K562 (cell line): ENCODE results near the gene DNAJB11. TPM values are rescaled to one million over a fixed set of nuclear protein-coding genes. Genes with fewer than 3 reads are reported as not detected.

ENCODE experiments used
- ARID3A ChIP-seq: IDR thresholded peaks from 2 replicates; pipeline ENCODE4 v1.6.1; 2012; ENCODE audit warnings: low read depth, low read length, improper control_type of control experiment, borderline replicate concordance
- ATF3 ChIP-seq, 2 experiments: fragments of 450-650 bp in 1 of 2; sonication (generic) in 1 of 2; formaldehyde crosslinking in 1 of 2; IDR thresholded peaks in 1 of 2; conservative IDR thresholded peaks in 1 of 2; 2 replicates each; pipeline versions ENCODE4 v1.6.1 to v1.8.1; 2016 to 2023; ENCODE audit warnings: mild to moderate bottlenecking in 2 of 2, moderate library complexity in 2 of 2, inconsistent platforms in 1 of 2, missing genetic modification reagents in 1 of 2
- NKRF ChIP-seq: fragments of 450-650 bp; IDR thresholded peaks from 2 replicates; pipeline ENCODE4 v1.6.1; 2016; ENCODE audit warnings: borderline replicate concordance
- PHB2 ChIP-seq: fragments of 450-650 bp; IDR thresholded peaks from 2 replicates; pipeline ENCODE4 v1.6.1; 2017; ENCODE audit warnings: low read depth
- RBM39 ChIP-seq: fragments of 200-400 bp; formaldehyde crosslinking; optimal IDR thresholded peaks from 2 replicates; pipeline ENCODE3; 2018; ENCODE audit warnings: low read depth, low read length
- REST ChIP-seq, 2 experiments: fragments of 450-650 bp; formaldehyde crosslinking in 1 of 2; IDR thresholded peaks; 2 replicates each; pipeline versions ENCODE4 v1.4.0 to v1.6.1; 2014 to 2020; ENCODE audit warnings: mild to moderate bottlenecking in 2 of 2, borderline replicate concordance in 1 of 2, low read depth in 1 of 2
- SETDB1 ChIP-seq: IDR thresholded peaks from one replicate; pipeline ENCODE4 v1.6.1; 2012; ENCODE audit warnings: low read length, control low read depth, inconsistent platforms
- SIX5 ChIP-seq, 2 experiments: IDR thresholded peaks; 2 replicates each; pipeline ENCODE4 v1.6.1; 2011; ENCODE audit warnings: low read length in 2 of 2, borderline replicate concordance in 1 of 2, low read depth in 1 of 2, mild to moderate bottlenecking in 1 of 2, moderate library complexity in 1 of 2; ENCODE audit not compliant: insufficient read depth in 1 of 2
- SMC3 ChIP-seq: conservative IDR thresholded peaks from 2 replicates; pipeline ENCODE4 v1.6.1; 2011; ENCODE audit warnings: low read depth, low read length, improper control_type of control experiment; ENCODE audit not compliant: insufficient read depth
- ZBTB8A ChIP-seq: fragments of 450-650 bp; IDR thresholded peaks from 2 replicates; pipeline ENCODE4 v1.6.1; 2018; ENCODE audit warnings: mild to moderate bottlenecking, moderate library complexity; ENCODE audit not compliant: partially characterized antibody
- ZNF655 ChIP-seq: fragments of 250-450 bp; sonication (Bioruptor Pico); IDR thresholded peaks from 2 replicates; pipeline ENCODE4 v1.5.0; 2021
- polyA plus RNA-seq, 8 experiments: library from polyadenylated mRNA; depleted of rRNA in 4 of 8; stranded (reverse) in 5 of 8; unstranded in 3 of 8; fragments of >200 nt; fragmentation: Nextera tagmentation in 2 of 8; fragmentation: Illumina TruSeq in 1 of 8; extraction: Ambion mirVana in 2 of 8; extraction: Trizol in 1 of 8; gene quantifications; 2 replicates each; pipeline versions ENCODE4 v1.2.1 to v1.2.3, GENCODE V29; 2011 to 2014; ENCODE audit warnings: inconsistent platforms in 1 of 8, missing spikeins in 1 of 8
- total RNA-seq, 7 experiments: library from RNA; depleted of rRNA in 6 of 7; stranded (reverse); fragments of >200 nt in 6 of 7; fragmentation: Illumina TruSeq in 2 of 7; extraction: Trizol in 2 of 7; gene quantifications; 2 replicates each; pipeline versions ENCODE4 v1.2.1 to v1.2.3, GENCODE V29; 2011 to 2021; ENCODE audit warnings: low replicate concordance in 1 of 7

The DNAJB11 gene
- total and polyA plus RNA-seq, 9 of the 15 experiments (the other 6 are each of a cell fraction or from before 2014, with no cell fraction given), result 14.8 to 74.7 (median 63.8) TPM

GRCh38 chr3:186540221-186540834 lies 30.2 kb upstream of the DNAJB11 start (continued):
- TF ChIP-seq REST (IDR thresholded peaks at IDR 0.05; ENCODE audit: borderline replicate concordance) (peak; percentile 69; the same call in 1 of the 2 replicates), REST (CRISPR knock-in tag; IDR thresholded peaks at IDR 0.05; ENCODE audit: low read depth) (no peak), ATF3 (IDR thresholded peaks at IDR 0.05) (0 out of 2 replicates have a peak, but pooled peaks have one; percentile 23), ATF3 (CRISPR knock-in tag; conservative IDR thresholded peaks at IDR 0.05) (no peak), SMC3 (peak; percentile 51; the same call in 1 of the 2 replicates), ARID3A (peak; percentile 61; the same call in 1 of the 2 replicates), ZBTB8A (no peak), PHB2 (no peak), SETDB1 (no peak), ZNF655 (CRISPR knock-in tag) (no peak), SIX5 (IDR thresholded peaks at IDR 0.05; ENCODE audit: borderline replicate concordance in 1 of 2, insufficient read depth in 1 of 2, low read depth in 1 of 2, low read length in 2 of 2) (no peak), RBM39 (no peak), NKRF (no peak)
